Activated CD4-positive, alpha-beta T cell treated with anti-CD3 and anti-CD28 coated beads, Interleukin-2, amount 10 ng/mL, durations not matched to agents 24 days and 14 days (primary cell): ENCODE data around the gene ARHGAP22. TPM values are rescaled to one million over a fixed set of nuclear protein-coding genes. Genes with fewer than 3 reads are reported as not detected.

Source experiments
- DNase-seq: peaks from one replicate; pipeline ENCODE4 v3.0.0; 2022
- H3K27ac Mint-ChIP-seq: one replicate; pipeline ENCODE4 v1.8.0; 2022; ENCODE audit warnings: mild to moderate bottlenecking, mixed read lengths
- H3K27me3 Mint-ChIP-seq: one replicate; pipeline ENCODE4 v1.8.0; 2022; ENCODE audit warnings: mixed read lengths
- H3K36me3 Mint-ChIP-seq: one replicate; pipeline ENCODE4 v1.8.0; 2022; ENCODE audit warnings: low read depth, mild to moderate bottlenecking, mixed read lengths
- H3K4me1 Mint-ChIP-seq: one replicate; pipeline ENCODE4 v1.8.0; 2021; ENCODE audit warnings: mixed read lengths
- H3K4me3 Mint-ChIP-seq: one replicate; pipeline ENCODE4 v1.8.0; 2022; ENCODE audit warnings: mild to moderate bottlenecking, moderate library complexity, mixed read lengths
- H3K9me3 Mint-ChIP-seq: one replicate; pipeline ENCODE4 v1.8.0; 2021; ENCODE audit warnings: mixed read lengths
- intact Hi-C: fragments of 100-400 bp; cut with micrococcal nuclease; formaldehyde crosslinking; loops from one replicate; pipeline ENCODE4 v1.15.1; 2023
- total RNA-seq: library from RNA; stranded (reverse); gene quantifications from 2 replicates; pipeline ENCODE4 v1.2.3, GENCODE V29; 2022

The ARHGAP22 gene
- total RNA-seq, 1 donor from 2014 or later, result not detected

DNA sequence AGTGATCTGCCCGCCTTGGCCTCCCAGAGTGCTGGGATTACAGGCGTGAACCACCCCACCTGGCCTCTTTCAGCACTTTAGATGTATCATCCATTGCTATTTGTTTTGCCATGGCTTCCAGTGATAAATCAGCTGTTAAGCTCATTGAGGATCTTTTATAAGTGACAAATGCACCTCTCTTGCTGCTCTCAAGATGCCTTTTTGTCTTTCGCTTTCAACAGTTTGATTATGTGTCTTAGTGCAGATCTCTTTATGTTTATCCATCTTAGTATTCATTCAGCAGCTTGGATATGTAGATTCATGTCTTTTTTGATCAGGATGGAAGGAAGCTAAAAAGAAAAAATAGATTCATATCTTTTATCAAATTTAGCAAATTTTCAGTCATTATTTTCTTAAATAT is 192.8 kb downstream of the ARHGAP22 start:
- no peak overlapping the region for H3K27ac Mint-ChIP-seq
- peaks cover 37% of the 10 kb centered on the region for H3K36me3 Mint-ChIP-seq
- no peaks in the 10 kb centered on the region for H3K4me1 Mint-ChIP-seq
- DNase-seq, result no peak
- H3K9me3 Mint-ChIP-seq, result peaks cover 11% of the 10 kb centered on the region
- no peak overlapping the region for H3K4me3 Mint-ChIP-seq
- intact Hi-C loops, result no loop called here
- no peaks in the 10 kb centered on the region for H3K27me3 Mint-ChIP-seq

DNA sequence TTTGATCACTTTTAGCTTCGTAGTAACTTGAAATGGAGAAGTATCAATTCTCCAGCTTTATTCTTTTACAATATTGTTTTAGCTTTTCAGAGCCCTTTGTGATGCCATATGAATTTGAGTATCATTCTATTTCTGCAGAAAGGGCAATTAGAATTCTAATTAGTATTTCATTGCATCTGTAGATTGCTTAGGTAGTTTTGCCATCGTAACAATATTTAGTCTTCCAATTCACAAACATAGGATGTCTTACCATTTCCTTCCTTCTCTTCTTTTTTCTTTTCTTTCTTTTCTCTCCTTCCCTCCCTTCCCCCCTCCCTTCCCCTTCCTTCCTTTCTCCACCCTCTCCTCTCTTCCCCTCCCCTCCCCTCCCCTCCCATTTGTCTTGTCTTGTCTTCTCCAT is 193.4 kb downstream of the ARHGAP22 start:
- Mint-ChIP-seq H3K27me3 (no peaks in the 10 kb centered on the region), H3K27ac (no peak overlapping the region), H3K9me3 (peaks cover 11% of the 10 kb centered on the region), H3K4me3 (no peak overlapping the region), H3K36me3 (peaks cover 36% of the 10 kb centered on the region), H3K4me1 (no peaks in the 10 kb centered on the region)
- no peak for DNase-seq
- intact Hi-C loops, result no loop called here

GRCh38 chr10:48410503-48410902 is 194.4 kb downstream of the ARHGAP22 start:
- no peak overlapping the region for H3K27ac Mint-ChIP-seq
- no peaks in the 10 kb centered on the region for H3K27me3 Mint-ChIP-seq
- H3K9me3 Mint-ChIP-seq, result peaks cover 11% of the 10 kb centered on the region
- intact Hi-C loops, result no loop called here
- peaks cover 36% of the 10 kb centered on the region for H3K36me3 Mint-ChIP-seq
- H3K4me3 Mint-ChIP-seq, result no peak overlapping the region
- no peak for DNase-seq
- no peaks in the 10 kb centered on the region for H3K4me1 Mint-ChIP-seq

DNA sequence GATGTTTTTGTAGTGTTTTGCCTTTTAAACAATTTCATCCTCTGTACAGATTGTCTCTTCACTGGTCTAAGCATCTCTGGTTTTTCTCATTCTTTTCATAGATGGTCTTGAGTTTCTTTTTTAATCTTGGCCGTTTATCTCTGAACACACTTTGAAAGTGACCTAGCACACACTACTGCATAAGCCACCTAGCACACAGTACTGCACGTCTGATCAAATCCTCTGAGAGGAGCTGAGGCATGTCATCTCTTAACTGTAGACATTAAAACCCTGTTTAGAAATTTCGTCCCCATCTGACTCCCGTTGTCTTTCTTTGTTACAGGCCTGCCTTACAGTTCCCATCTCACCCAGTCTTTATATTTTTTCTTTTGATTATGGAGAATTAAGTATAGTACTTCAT is 198.2 kb downstream of the ARHGAP22 start:
- no peak overlapping the region for H3K27ac Mint-ChIP-seq
- H3K27me3 Mint-ChIP-seq, result no peaks in the 10 kb centered on the region
- H3K9me3 Mint-ChIP-seq, result no peaks in the 10 kb centered on the region
- intact Hi-C loops, result no loop called here
- no peaks in the 10 kb centered on the region for H3K4me1 Mint-ChIP-seq
- H3K36me3 Mint-ChIP-seq, result peaks cover 16% of the 10 kb centered on the region
- H3K4me3 Mint-ChIP-seq, result no peak overlapping the region
- no peak for DNase-seq

GRCh38 chr10:48406204-48406603 is 198.7 kb downstream of the ARHGAP22 start:
- no peak overlapping the region for H3K27ac Mint-ChIP-seq
- intact Hi-C loops, result no loop called here

DNA sequence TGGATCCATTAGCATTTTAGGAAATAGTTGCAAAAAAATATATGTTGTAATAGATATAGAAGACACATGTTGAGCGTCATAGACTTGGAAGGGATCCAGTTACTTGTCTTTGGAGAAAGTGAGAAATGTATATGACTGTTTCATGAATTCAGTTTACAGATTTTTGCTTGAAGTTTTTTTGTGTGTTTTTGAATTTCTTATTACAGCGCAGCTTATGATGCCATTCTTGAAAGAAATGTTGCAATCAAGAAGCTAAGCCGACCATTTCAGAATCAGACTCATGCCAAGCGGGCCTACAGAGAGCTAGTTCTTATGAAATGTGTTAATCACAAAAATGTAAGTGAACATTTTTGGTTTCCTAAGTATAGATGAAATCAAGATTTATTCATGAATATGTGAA is 200.2 kb downstream of the ARHGAP22 start:
- H3K4me1 Mint-ChIP-seq, result peaks cover 6% of the 10 kb centered on the region
- intact Hi-C loops, result no loop called here

More at GRCh38 chr10:48406204-48406603, 198.7 kb downstream of the ARHGAP22 start:
- Mint-ChIP-seq H3K4me1 (no peaks in the 10 kb centered on the region), H3K36me3 (peaks cover 14% of the 10 kb centered on the region), H3K4me3 (no peak overlapping the region), H3K9me3 (no peaks in the 10 kb centered on the region), H3K27me3 (no peaks in the 10 kb centered on the region)
- DNase-seq, result no peak

GRCh38 chr10:48400850-48401220 is 204.0 kb downstream of the ARHGAP22 start:
- intact Hi-C loops, result no loop called here
- H3K4me3 Mint-ChIP-seq, result no peak overlapping the region

More for the DNA sequence above, 200.2 kb downstream of the ARHGAP22 start:
- Mint-ChIP-seq H3K4me3 (no peak overlapping the region), H3K9me3 (no peaks in the 10 kb centered on the region), H3K27ac (no peak overlapping the region), H3K27me3 (no peaks in the 10 kb centered on the region), H3K36me3 (peaks cover 2% of the 10 kb centered on the region)
- no peak for DNase-seq

GRCh38 chr10:48400129-48400849 is 204.6 kb downstream of the ARHGAP22 start:
- no peaks in the 10 kb centered on the region for H3K9me3 Mint-ChIP-seq
- H3K4me1 Mint-ChIP-seq, result peaks cover 6% of the 10 kb centered on the region
- peaks cover 2% of the 10 kb centered on the region for H3K36me3 Mint-ChIP-seq
- no peak overlapping the region for H3K4me3 Mint-ChIP-seq
- no peak overlapping the region for H3K27ac Mint-ChIP-seq
- no peak for DNase-seq
- intact Hi-C loops, result no loop called here
- H3K27me3 Mint-ChIP-seq, result no peaks in the 10 kb centered on the region

More at GRCh38 chr10:48400850-48401220, 204.0 kb downstream of the ARHGAP22 start:
- no peaks in the 10 kb centered on the region for H3K27me3 Mint-ChIP-seq
- peaks cover 6% of the 10 kb centered on the region for H3K4me1 Mint-ChIP-seq
- H3K36me3 Mint-ChIP-seq, result peaks cover 2% of the 10 kb centered on the region
- DNase-seq, result no peak
- no peaks in the 10 kb centered on the region for H3K9me3 Mint-ChIP-seq
- no peak overlapping the region for H3K27ac Mint-ChIP-seq

DNA sequence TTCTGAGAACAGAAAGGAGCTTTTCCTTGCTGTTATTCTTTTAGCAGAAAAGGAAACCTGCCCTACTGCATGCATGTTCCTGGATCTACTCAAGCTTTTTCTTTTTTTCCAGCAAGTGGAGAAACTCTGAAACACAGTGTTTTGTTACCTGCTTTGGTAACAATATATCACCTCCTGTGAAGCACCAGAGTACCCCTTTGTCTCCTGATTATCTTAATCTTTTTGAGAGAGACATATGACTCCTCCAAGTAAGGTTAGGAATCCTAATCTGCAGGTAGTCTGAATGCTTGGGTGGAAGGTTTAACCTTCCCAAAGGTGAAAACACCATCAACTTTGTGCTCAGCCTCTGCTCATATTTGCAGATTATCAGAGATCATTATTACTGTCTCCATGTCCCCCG is 205.3 kb downstream of the ARHGAP22 start:
- Mint-ChIP-seq H3K27ac (no peak overlapping the region), H3K4me1 (peaks cover 6% of the 10 kb centered on the region)
- no peak for DNase-seq

DNA sequence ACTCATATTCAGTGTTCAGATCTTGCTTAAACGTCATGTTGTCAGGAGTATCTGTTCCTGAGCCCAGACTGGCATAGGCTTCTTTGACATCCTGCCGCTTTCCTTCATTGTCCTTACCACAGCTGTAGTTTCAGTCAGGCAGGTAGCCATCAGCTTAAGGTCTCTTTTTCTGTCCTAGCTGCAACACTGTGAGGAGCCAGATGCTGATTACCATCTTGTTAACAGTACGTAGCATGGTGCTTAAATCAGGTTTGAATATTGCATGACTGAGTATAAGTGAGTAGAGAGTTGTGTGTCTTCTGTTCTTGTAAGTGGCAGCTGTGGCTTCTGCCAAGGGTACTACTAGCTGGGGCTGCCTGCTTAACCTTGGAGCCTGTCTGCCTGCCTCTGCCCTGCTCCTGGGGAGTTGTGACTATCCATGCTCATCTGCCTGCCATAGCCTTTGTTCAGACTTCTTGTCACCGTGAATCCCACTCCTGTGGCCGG is 205.8 kb downstream of the ARHGAP22 start:
- no peaks in the 10 kb centered on the region for H3K27me3 Mint-ChIP-seq
- no peak overlapping the region for H3K4me3 Mint-ChIP-seq
- H3K4me1 Mint-ChIP-seq, result peaks cover 6% of the 10 kb centered on the region
- no peak for DNase-seq
- no peaks in the 10 kb centered on the region for H3K36me3 Mint-ChIP-seq
- no peak overlapping the region for H3K27ac Mint-ChIP-seq
- intact Hi-C loops, result no loop called here
- H3K9me3 Mint-ChIP-seq, result no peaks in the 10 kb centered on the region

More for the DNA sequence above, 205.3 kb downstream of the ARHGAP22 start:
- H3K27me3 Mint-ChIP-seq, result no peaks in the 10 kb centered on the region
- H3K4me3 Mint-ChIP-seq, result no peak overlapping the region
- H3K36me3 Mint-ChIP-seq, result no peaks in the 10 kb centered on the region
- no peaks in the 10 kb centered on the region for H3K9me3 Mint-ChIP-seq
- intact Hi-C loops, result no loop called here

GRCh38 chr10:48398261-48398660 is 206.6 kb downstream of the ARHGAP22 start:
- Mint-ChIP-seq H3K27me3 (peaks cover 2% of the 10 kb centered on the region), H3K36me3 (no peaks in the 10 kb centered on the region), H3K9me3 (no peaks in the 10 kb centered on the region), H3K4me1 (peaks cover 6% of the 10 kb centered on the region), H3K27ac (no peak overlapping the region), H3K4me3 (no peak overlapping the region)
- intact Hi-C loops, result no loop called here
- no peak for DNase-seq

Other genes with a start within 250 kb of the ARHGAP22 start
- 0.05 TPM in 1 of 2 replicates, not detected in the other for gene WDFY4, start 79.8 kb upstream of the ARHGAP22 start, total RNA-seq